HFFc6 (cell line): ENCODE measurements around the gene CD3G. TPM values are rescaled to one million over a fixed set of nuclear protein-coding genes. Genes with fewer than 3 reads are reported as not detected.
A peak's percentile ranks its signal among the peaks of the same experiment; 100 is the strongest.

ENCODE experiments used
- DNase-seq: peaks from one replicate; pipeline ENCODE4 v3.0.0-alpha.2; 2018
- H3K27ac Mint-ChIP-seq: 2 replicates; pipeline ENCODE4 v1.8.0; 2020; ENCODE audit warnings: mild to moderate bottlenecking, mixed read lengths
- H3K27me3 Mint-ChIP-seq: 2 replicates; pipeline ENCODE4 v1.8.0; 2021; ENCODE audit warnings: mild to moderate bottlenecking, moderate library complexity, mixed read lengths; ENCODE audit not compliant: insufficient read depth
- H3K36me3 Mint-ChIP-seq: 2 replicates; pipeline ENCODE4 v1.8.0; 2021; ENCODE audit warnings: low read depth, mixed read lengths
- H3K4me1 Mint-ChIP-seq: 2 replicates; pipeline ENCODE4 v1.8.0; 2020; ENCODE audit warnings: low read depth, mixed read lengths
- H3K4me3 Mint-ChIP-seq: 2 replicates; pipeline ENCODE4 v1.8.0; 2020; ENCODE audit warnings: mild to moderate bottlenecking, moderate library complexity, mixed read lengths
- H3K9me3 Mint-ChIP-seq: 2 replicates; pipeline ENCODE4 v1.8.0; 2020; ENCODE audit warnings: mild to moderate bottlenecking, mixed read lengths
- long read RNA-seq: library from polyadenylated mRNA; unstranded; transcript quantifications from one replicate; pipeline ENCODE4 v2.0.0, GENCODE V29; 2019
- total RNA-seq, 6 experiments: library from RNA; stranded (reverse); fragmentation: NEBNext Ultra II Directional; extraction: Animal tissue kit (Norgen Biotek cat#: 25700); gene quantifications; 2 replicates in 1 of 6; 3 replicates in 5 of 6; pipeline ENCODE4 v1.2.3, GENCODE V29; 2021
- TF ChIP-seq, protein P1 (sequence below): fragments of 200-600 bp; sonication (generic); IDR thresholded peaks from 2 replicates; pipeline ENCODE4 v1.5.0; 2021; ENCODE audit warnings: antibody characterized with exemption, mild to moderate bottlenecking

Gene CD3G
- not detected for total RNA-seq
- long read RNA-seq, result 0 reads

DNA sequence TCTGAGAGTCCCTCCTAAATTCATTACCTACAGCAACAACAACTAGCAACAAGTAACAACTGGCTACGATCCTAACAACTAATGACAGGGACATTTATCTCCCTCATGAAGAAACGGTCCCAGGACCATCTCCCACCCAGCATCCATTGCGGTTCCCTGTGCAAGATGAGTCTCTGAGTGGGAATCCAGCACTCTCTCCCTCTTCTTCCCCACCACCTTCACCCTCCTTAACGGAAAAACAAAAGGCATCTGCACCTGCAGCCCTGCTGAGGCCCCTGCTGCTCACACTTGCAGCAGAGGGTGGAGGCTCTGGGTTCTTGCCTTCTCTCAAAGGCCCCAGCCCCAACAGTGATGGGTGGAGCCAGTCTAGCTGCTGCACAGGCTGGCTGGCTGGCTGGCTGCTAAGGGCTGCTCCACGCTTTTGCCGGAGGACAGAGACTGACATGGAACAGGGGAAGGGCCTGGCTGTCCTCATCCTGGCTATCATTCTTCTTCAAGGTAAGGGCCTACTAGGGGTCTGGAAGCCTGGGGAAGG lies at the start of gene CD3G:
CD3G (plus strand) TSS at position 364 of the 535 bp plus-strand sequence; CDS start at position 444, 80 bp downstream.
- Mint-ChIP-seq H3K27ac (no peak within 1 kb of the TSS), H3K4me3 (no peak within 1 kb of the TSS), H3K9me3 (no peaks in the 10 kb centered on the region), H3K36me3 (no peaks in the 10 kb centered on the region), H3K27me3 (peaks cover 27% of the 10 kb centered on the region), H3K4me1 (no peaks in the 10 kb centered on the region)
- TF ChIP-seq, protein P1, sequence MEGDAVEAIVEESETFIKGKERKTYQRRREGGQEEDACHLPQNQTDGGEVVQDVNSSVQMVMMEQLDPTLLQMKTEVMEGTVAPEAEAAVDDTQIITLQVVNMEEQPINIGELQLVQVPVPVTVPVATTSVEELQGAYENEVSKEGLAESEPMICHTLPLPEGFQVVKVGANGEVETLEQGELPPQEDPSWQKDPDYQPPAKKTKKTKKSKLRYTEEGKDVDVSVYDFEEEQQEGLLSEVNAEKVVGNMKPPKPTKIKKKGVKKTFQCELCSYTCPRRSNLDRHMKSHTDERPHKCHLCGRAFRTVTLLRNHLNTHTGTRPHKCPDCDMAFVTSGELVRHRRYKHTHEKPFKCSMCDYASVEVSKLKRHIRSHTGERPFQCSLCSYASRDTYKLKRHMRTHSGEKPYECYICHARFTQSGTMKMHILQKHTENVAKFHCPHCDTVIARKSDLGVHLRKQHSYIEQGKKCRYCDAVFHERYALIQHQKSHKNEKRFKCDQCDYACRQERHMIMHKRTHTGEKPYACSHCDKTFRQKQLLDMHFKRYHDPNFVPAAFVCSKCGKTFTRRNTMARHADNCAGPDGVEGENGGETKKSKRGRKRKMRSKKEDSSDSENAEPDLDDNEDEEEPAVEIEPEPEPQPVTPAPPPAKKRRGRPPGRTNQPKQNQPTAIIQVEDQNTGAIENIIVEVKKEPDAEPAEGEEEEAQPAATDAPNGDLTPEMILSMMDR, result no peak
- DNase-seq, result no peak

DNA sequence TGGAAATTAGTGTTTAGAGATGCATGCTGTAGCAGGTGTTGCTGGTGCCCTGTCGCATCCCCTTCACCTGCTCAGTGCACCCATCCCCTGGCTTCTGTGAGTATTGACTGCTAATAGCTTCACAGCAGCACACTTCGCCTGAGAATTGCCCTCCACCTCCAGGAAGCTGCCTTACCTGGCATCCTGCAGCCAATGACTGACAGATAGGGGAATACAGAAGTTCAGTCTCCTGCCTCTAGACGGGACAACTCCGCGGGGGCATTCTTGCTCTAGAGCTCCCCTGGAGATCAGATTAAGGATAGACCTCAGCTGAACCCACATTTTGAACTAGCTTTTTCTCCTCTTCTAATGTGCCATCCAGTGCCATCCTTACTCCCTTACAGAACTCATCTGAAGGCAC lies 48.9 kb upstream of the CD3G start:
- Mint-ChIP-seq H3K4me3 (no peak overlapping the region), H3K9me3 (no peaks in the 10 kb centered on the region), H3K4me1 (no peaks in the 10 kb centered on the region), H3K27me3 (peaks cover 27% of the 10 kb centered on the region), H3K27ac (no peak overlapping the region), H3K36me3 (no peaks in the 10 kb centered on the region)
- no peak for DNase-seq
- TF ChIP-seq, protein P1, result no peak

DNA sequence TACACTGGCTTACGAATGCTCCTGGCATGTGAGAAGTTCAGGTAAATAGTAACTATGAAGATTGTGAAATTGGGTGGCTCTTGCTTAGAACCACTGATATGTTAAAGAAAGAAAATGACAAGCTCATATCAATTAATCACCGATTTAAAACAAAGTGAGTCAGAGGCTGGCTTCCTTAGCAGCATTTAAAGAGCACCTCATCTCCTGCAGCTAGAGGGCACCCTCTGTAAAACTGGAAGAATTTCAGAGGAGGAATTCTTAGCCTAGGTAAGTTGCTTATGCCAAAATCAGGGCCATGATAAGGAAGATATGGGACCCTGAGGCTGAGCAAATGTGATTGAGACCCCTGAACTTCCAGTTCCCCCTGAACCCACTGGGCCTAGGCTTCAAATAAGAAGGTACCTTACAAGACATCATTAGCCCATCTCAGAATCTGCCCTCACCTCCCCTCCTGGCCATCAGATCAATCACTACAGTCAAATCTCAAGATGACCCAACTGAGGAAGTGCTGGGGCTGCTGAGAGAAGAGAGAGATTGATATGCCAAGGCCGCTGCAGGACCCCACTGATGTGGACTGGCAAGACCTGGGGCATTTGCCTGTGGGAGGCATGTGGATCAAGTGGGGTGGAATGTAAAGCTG lies 48.2 kb upstream of the CD3G start:
- H3K4me3 Mint-ChIP-seq, result no peak overlapping the region
- no peaks in the 10 kb centered on the region for H3K4me1 Mint-ChIP-seq
- H3K27me3 Mint-ChIP-seq, result peaks cover 29% of the 10 kb centered on the region
- TF ChIP-seq, protein P1, result peak; percentile 76
- H3K27ac Mint-ChIP-seq, result no peak overlapping the region
- no peak for DNase-seq
- H3K9me3 Mint-ChIP-seq, result no peaks in the 10 kb centered on the region
- no peaks in the 10 kb centered on the region for H3K36me3 Mint-ChIP-seq

DNA sequence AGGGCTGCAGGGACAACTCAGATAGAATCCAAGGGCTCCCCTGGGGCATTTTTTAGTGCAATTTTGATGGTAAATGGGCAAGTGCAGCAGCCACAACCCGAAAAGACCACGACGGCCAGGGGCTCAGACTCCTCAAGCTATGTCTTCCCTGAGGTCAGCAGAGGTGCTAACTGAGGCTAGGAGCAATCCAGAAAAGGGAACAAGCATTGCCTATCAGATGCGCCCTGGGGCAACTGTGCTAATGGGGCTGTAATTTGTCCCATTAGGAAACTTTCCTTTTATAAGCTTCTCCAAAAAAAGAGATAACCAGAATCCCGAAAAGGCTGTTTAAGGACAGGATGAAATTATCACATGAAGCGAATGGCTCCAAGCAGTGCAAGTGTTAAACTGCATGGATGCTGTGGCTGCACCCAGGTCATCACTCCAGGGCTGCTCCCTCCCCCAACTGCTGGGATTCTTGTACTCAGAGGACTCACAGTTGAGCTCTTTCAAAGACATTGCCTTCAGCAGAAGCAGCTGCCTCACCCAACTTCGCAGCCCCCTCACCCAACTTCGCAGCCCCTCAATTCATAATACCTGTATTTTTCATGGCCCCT lies 42.4 kb upstream of the CD3G start:
- Mint-ChIP-seq H3K4me1 (no peaks in the 10 kb centered on the region), H3K27me3 (peaks cover 40% of the 10 kb centered on the region)
- TF ChIP-seq, protein P1, result no peak

DNA sequence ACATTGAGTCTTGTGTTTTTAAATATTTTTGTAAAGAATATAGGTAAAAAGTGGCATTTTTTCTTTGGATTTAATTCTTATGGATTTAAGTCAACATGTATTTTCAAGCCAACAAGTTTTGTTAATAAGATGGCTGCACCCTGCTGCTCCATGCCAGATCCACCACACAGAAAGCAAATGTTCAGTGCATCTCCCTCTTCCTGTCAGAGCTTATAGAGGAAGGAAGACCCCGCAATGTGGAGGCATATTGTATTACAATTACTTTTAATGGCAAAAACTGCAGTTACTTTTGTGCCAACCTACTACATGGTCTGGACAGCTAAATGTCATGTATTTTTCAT lies 39.9 kb upstream of the CD3G start:
- no peak overlapping the region for H3K4me3 Mint-ChIP-seq
- no peaks in the 10 kb centered on the region for H3K36me3 Mint-ChIP-seq
- DNase-seq, result no peak
- TF ChIP-seq, protein P1, result no peak
- H3K27me3 Mint-ChIP-seq, result peaks cover 48% of the 10 kb centered on the region
- H3K4me1 Mint-ChIP-seq, result no peaks in the 10 kb centered on the region
- H3K9me3 Mint-ChIP-seq, result no peaks in the 10 kb centered on the region
- H3K27ac Mint-ChIP-seq, result no peak overlapping the region

More for the DNA sequence above, 42.4 kb upstream of the CD3G start:
- H3K27ac Mint-ChIP-seq, result no peak overlapping the region
- no peak for DNase-seq
- no peak overlapping the region for H3K4me3 Mint-ChIP-seq
- no peaks in the 10 kb centered on the region for H3K36me3 Mint-ChIP-seq
- H3K9me3 Mint-ChIP-seq, result no peaks in the 10 kb centered on the region
